H9 (cell line): Measurements from ENCODE around the gene PLD4. TPM values are rescaled to one million over a fixed set of nuclear protein-coding genes. Genes with fewer than 3 reads are reported as not detected.
"Not testable (repeated sequence)": the region's sequence is repeated elsewhere in the genome, so short reads cannot be mapped to it uniquely, and the experiment has no call there.

ENCODE experiments used
- DNase-seq: peaks from one replicate; pipeline ENCODE4 v3.0.0-alpha.2; 2017
- H2AFZ ChIP-seq: one replicate; pipeline ENCODE4 v1.6.1; 2013; ENCODE audit warnings: mild to moderate bottlenecking, low read length, control low read depth, moderate library complexity
- H2AK5ac ChIP-seq: 2 replicates; pipeline ENCODE4 v1.6.1; 2013; ENCODE audit warnings: low read length, control low read depth, mixed read lengths; ENCODE audit not compliant: insufficient read length
- H2BK120ac ChIP-seq: one replicate; pipeline ENCODE4 v1.6.1; 2013; ENCODE audit warnings: low read depth, mild to moderate bottlenecking, low read length, control low read depth, inconsistent platforms; ENCODE audit not compliant: poor library complexity, severe bottlenecking
- H2BK12ac ChIP-seq: 2 replicates; pipeline ENCODE4 v1.6.1; 2013; ENCODE audit warnings: low read length, control low read depth, mixed read lengths, low read depth; ENCODE audit not compliant: insufficient read length
- H2BK15ac ChIP-seq: 2 replicates; pipeline ENCODE4 v1.6.1; 2013; ENCODE audit warnings: low read depth, low read length, control low read depth
- H2BK20ac ChIP-seq: one replicate; pipeline ENCODE4 v1.6.1; 2013; ENCODE audit warnings: low read depth, mild to moderate bottlenecking, low read length, control low read depth, inconsistent platforms; ENCODE audit not compliant: poor library complexity, severe bottlenecking
- H2BK5ac ChIP-seq: 2 replicates; pipeline ENCODE4 v1.6.1; 2013; ENCODE audit warnings: low read length, control low read depth, mixed read lengths; ENCODE audit not compliant: insufficient read length
- H3K14ac ChIP-seq: 2 replicates; pipeline ENCODE4 v1.6.1; 2013; ENCODE audit warnings: low read length, control low read depth; ENCODE audit not compliant: insufficient read depth
- H3K18ac ChIP-seq: 2 replicates; pipeline ENCODE4 v1.6.1; 2013; ENCODE audit warnings: low read depth, mild to moderate bottlenecking, mixed read lengths, low read length, control low read depth; ENCODE audit not compliant: insufficient read length
- H3K23ac ChIP-seq: 2 replicates; pipeline ENCODE4 v1.6.1; 2013; ENCODE audit warnings: low read length, control low read depth, mixed read lengths, low read depth; ENCODE audit not compliant: insufficient read length
- H3K23me2 ChIP-seq: 2 replicates; pipeline ENCODE4 v1.6.1; 2013; ENCODE audit warnings: low read depth, mild to moderate bottlenecking, mixed read lengths, low read length, control low read depth; ENCODE audit not compliant: insufficient read length, poor library complexity, severe bottlenecking
- H3K27ac ChIP-seq: 2 replicates; pipeline ENCODE4 v1.5.1; 2013; ENCODE audit warnings: low read length, control low read depth, mixed read lengths, low read depth; ENCODE audit not compliant: insufficient read length
- H3K27me3 ChIP-seq: 2 replicates; pipeline ENCODE4 v1.6.1; 2013; ENCODE audit warnings: low read length, control low read depth, inconsistent platforms; ENCODE audit not compliant: insufficient read depth
- H3K4ac ChIP-seq: 2 replicates; pipeline ENCODE4 v1.6.1; 2013; ENCODE audit warnings: low read depth, mild to moderate bottlenecking, control low read depth, inconsistent platforms, low read length, moderate library complexity
- H3K4me1 ChIP-seq: 2 replicates; pipeline ENCODE4 v1.6.1; 2013; ENCODE audit warnings: low read length, control low read depth, inconsistent platforms; ENCODE audit not compliant: insufficient read depth
- H3K4me2 ChIP-seq: 2 replicates; pipeline ENCODE4 v1.6.1; 2013; ENCODE audit warnings: low read length, control low read depth, mixed read lengths; ENCODE audit not compliant: insufficient read length, insufficient read depth
- H3K56ac ChIP-seq: 2 replicates; pipeline ENCODE4 v1.6.1; 2013; ENCODE audit warnings: low read depth, mild to moderate bottlenecking, mixed read lengths, low read length, control low read depth; ENCODE audit not compliant: insufficient read length
- H3K79me1 ChIP-seq: 2 replicates; pipeline ENCODE4 v1.6.1; 2013; ENCODE audit warnings: low read depth, mild to moderate bottlenecking, moderate library complexity, low read length, control low read depth, inconsistent platforms; ENCODE audit not compliant: insufficient read depth, poor library complexity, severe bottlenecking
- H3K79me2 ChIP-seq: 2 replicates; pipeline ENCODE4 v1.6.1; 2013; ENCODE audit warnings: low read length, control low read depth, inconsistent platforms; ENCODE audit not compliant: insufficient read depth
- H3K9ac ChIP-seq: 2 replicates; pipeline ENCODE4 v1.6.1; 2013; ENCODE audit warnings: low read length, control low read depth, mixed read lengths; ENCODE audit not compliant: insufficient read length; ENCODE audit errors: extremely low read depth
- H3K9me3 ChIP-seq: one replicate; pipeline ENCODE4 v1.6.1; 2013; ENCODE audit warnings: low read depth, low read length, inconsistent platforms; ENCODE audit not compliant: control insufficient read depth
- H3T11ph ChIP-seq: one replicate; pipeline ENCODE4 v1.6.1; 2013; ENCODE audit warnings: mild to moderate bottlenecking, low read length, control low read depth, inconsistent platforms
- H4K20me1 ChIP-seq: one replicate; pipeline ENCODE4 v1.6.1; 2013; ENCODE audit not compliant: control insufficient read depth, insufficient read length, insufficient read depth
- H4K5ac ChIP-seq: 2 replicates; pipeline ENCODE4 v1.6.1; 2013; ENCODE audit warnings: low read depth, mild to moderate bottlenecking, mixed read lengths, low read length, control low read depth; ENCODE audit not compliant: insufficient read length
- H4K8ac ChIP-seq: replicated peaks from 2 replicates; pipeline ENCODE4 v1.6.1; 2013; ENCODE audit warnings: low read length, control low read depth, mixed read lengths, low read depth; ENCODE audit not compliant: insufficient read length
- H4K91ac ChIP-seq: 2 replicates; pipeline ENCODE4 v1.6.1; 2013; ENCODE audit warnings: low read depth, mild to moderate bottlenecking, moderate library complexity, mixed read lengths, low read length, control low read depth; ENCODE audit not compliant: insufficient read length
- H3K27ac Mint-ChIP-seq, 3 experiments: 2 replicates in 2 of 3; 3 replicates in 1 of 3; pipeline ENCODE4 v1.8.0; 2020 to 2021; ENCODE audit warnings: mixed read lengths in 3 of 3, mild to moderate bottlenecking in 1 of 3, moderate library complexity in 1 of 3
- H3K27me3 Mint-ChIP-seq: 2 replicates; pipeline ENCODE4 v1.8.0; 2021; ENCODE audit warnings: low read depth, mild to moderate bottlenecking, moderate library complexity, mixed read lengths
- H3K36me3 Mint-ChIP-seq, 3 experiments: 2 replicates in 2 of 3; 3 replicates in 1 of 3; pipeline ENCODE4 v1.8.0; 2020 to 2021; ENCODE audit warnings: low read depth in 3 of 3, mixed read lengths in 3 of 3; ENCODE audit not compliant: insufficient read depth in 1 of 3
- H3K4me1 Mint-ChIP-seq, 2 experiments: 2 replicates each; pipeline ENCODE4 v1.8.0; 2020; ENCODE audit warnings: mixed read lengths in 2 of 2
- H3K4me3 Mint-ChIP-seq, 2 experiments: 2 replicates in 1 of 2; 3 replicates in 1 of 2; pipeline ENCODE4 v1.8.0; 2020 to 2021; ENCODE audit warnings: mild to moderate bottlenecking in 2 of 2, mixed read lengths in 2 of 2, moderate library complexity in 1 of 2
- H3K9me3 Mint-ChIP-seq, 2 experiments: 2 replicates in 1 of 2; 3 replicates in 1 of 2; pipeline ENCODE4 v1.8.0; 2020; ENCODE audit warnings: mild to moderate bottlenecking in 2 of 2, mixed read lengths in 2 of 2, moderate library complexity in 1 of 2
- WGBS: extraction: QIAGEN DNeasy Blood & Tissue Kit; methylation state at CpG from one replicate; pipeline ENCODE4 v1.1.7; 2013; ENCODE audit warnings: missing lambda C conversion rate, low lambda C conversion rate, mixed read lengths; ENCODE audit not compliant: insufficient read length; ENCODE audit errors: extremely low coverage; 5-methylcytosine and 5-hydroxymethylcytosine counted together
- total RNA-seq: library from RNA; stranded (reverse); gene quantifications from 2 replicates; pipeline ENCODE4 v1.2.1, GENCODE V29; 2021

PLD4 gene
- total RNA-seq, 1 experiment from 2014 or later, result not detected

DNA sequence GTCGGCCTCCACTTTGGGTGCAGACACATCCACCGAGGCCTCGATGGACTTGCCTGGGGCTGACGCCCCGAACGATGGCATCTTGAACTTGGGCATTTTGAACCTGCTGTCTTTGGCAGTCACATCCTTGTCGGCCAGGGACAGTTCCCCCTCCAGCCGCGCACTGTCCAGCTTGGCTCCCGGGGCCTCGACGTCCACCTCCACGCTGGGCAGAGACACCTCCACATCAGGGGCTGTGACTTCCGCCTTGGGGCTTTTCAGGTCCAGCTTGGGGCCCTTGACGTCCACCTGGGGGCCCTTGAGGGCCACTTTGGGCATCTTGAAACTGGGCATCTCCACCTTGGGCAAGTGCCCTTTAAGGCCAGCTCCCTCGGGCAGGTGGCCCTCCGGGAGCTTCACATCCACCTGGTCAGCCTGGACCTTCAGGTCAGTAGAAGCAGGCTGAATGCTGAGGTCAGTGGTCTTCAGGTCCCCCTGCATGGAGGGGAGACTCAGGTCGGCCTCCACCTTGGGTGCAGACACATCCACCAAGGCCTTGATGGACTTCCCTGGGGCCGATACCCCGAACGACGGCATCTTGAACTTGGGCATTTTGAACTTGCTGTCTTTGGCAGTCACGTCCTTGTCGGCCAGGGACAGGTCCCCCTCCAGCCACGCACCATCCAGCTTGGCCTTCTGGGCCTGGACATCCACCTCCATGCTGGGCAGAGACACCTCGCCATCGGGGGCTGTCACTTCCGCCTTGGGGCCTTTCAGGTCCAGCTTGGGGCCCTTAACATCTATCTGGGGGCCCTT lies 27.4 kb downstream of the PLD4 start:
- WGBS, result no CpG with 5 or more reads among the region's 28 CpGs

More for the DNA sequence above, 27.4 kb downstream of the PLD4 start:
- not testable (repeated sequence) for H2AK5ac ChIP-seq, H3K23me2 ChIP-seq, H2BK5ac ChIP-seq, H3K4me1 Mint-ChIP-seq, H2BK12ac ChIP-seq, H4K91ac ChIP-seq, H3K18ac ChIP-seq, H4K8ac ChIP-seq, H2BK15ac ChIP-seq, H3K14ac ChIP-seq, H3K4me1 ChIP-seq, H2BK120ac ChIP-seq, H4K20me1 ChIP-seq, H3K79me2 ChIP-seq, DNase-seq, H3K79me1 ChIP-seq, H3K4ac ChIP-seq, H3K9me3 ChIP-seq, H3K36me3 Mint-ChIP-seq, H2AFZ ChIP-seq, H3K4me2 ChIP-seq, H3T11ph ChIP-seq, H3K56ac ChIP-seq, H4K5ac ChIP-seq, H3K4me3 Mint-ChIP-seq, H3K23ac ChIP-seq, H3K9ac ChIP-seq, H3K27ac Mint-ChIP-seq, H3K27ac ChIP-seq, H2BK20ac ChIP-seq, H3K27me3 ChIP-seq
- Mint-ChIP-seq H3K27me3 (peaks cover 11% of the 10 kb centered on the region), H3K9me3 (peaks cover 0 to 22% of the 10 kb centered on the region in 2 experiments; a peak in 2 of 5 replicates)
